T-helper 2 cell (primary cell): ENCODE results near the gene PRR20A.
"Not testable (repeated sequence)": the region's sequence is repeated elsewhere in the genome, so short reads cannot be mapped to it uniquely, and the experiment has no call there.

Source experiments
- DNase-seq, 5 experiments: peaks; one replicate each; pipeline versions ENCODE4 v3.0.0 to v3.0.0-alpha.2; 2012 to 2022
- total RNA-seq, 2 donors: gene quantifications; one replicate each; lab custom pipeline; 2026; lab: John Stamatoyannopoulos, UW

Gene PRR20A
- 0 reads per million in 2 donors for total RNA-seq

- not testable (repeated sequence) for DNase-seq
Measured at GRCh38 chr13:57140235-57140968, at the start of gene PRR20A. PRR20A (plus strand) TSS chr13:57140918; CDS start chr13:57141305, 387 bp downstream.

GRCh38 chr13:57114945-57115344, 25.8 kb upstream of the PRR20A start:
- no peak for DNase-seq

- DNase-seq, result no peak
Measured at GRCh38 chr13:57123681-57124080, 17.0 kb upstream of the PRR20A start.

GRCh38 chr13:57128909-57129308, 11.8 kb upstream of the PRR20A start:
- no peak for DNase-seq

GRCh38 chr13:57136093-57136492, 4.6 kb upstream of the PRR20A start:
- DNase-seq, result no peak

GRCh38 chr13:57137585-57137984, 3.1 kb upstream of the PRR20A start:
- DNase-seq, result no peak

- DNase-seq, result no peak
Measured at GRCh38 chr13:57138988-57139387, 1.7 kb upstream of the PRR20A start.

GRCh38 chr13:57139781-57140180, 937 bp upstream of the PRR20A start:
- not testable (repeated sequence) for DNase-seq

- not testable (repeated sequence) for DNase-seq
Measured at GRCh38 chr13:57147188-57147587, 6.5 kb downstream of the PRR20A start, which contains the start of gene PRR20B. PRR20B (plus strand) TSS chr13:57147488; CDS start chr13:57147875, 387 bp downstream.

GRCh38 chr13:57148106-57148505, 7.4 kb downstream of the PRR20A start:
- DNase-seq, result not testable (repeated sequence)

- DNase-seq, result not testable (repeated sequence)
Measured at GRCh38 chr13:57153761-57154160, 13.0 kb downstream of the PRR20A start, which contains the start of gene PRR20C. PRR20C (plus strand) TSS chr13:57154061; CDS start chr13:57154448, 387 bp downstream.

- DNase-seq, result not testable (repeated sequence)
Measured at GRCh38 chr13:57160332-57160731, 19.6 kb downstream of the PRR20A start, which contains the start of gene PRR20D. PRR20D (plus strand) TSS chr13:57160632; CDS start chr13:57161019, 387 bp downstream.

- not testable (repeated sequence) for DNase-seq
Measured at GRCh38 chr13:57166897-57167296, 26.2 kb downstream of the PRR20A start, which contains the start of gene PRR20E. PRR20E (plus strand) TSS chr13:57167197; CDS start chr13:57167584, 387 bp downstream.

- no peak for DNase-seq
Measured at GRCh38 chr13:57191667-57192066, 50.9 kb downstream of the PRR20A start.
